Anterior cingulate cortex (tissue), 58 donors: Measurements from ENCODE around the gene SYT11.

ENCODE experiments used
- DNase-seq, 58 donors: peaks; one replicate each; lab custom pipeline; 2025; lab: John Stamatoyannopoulos, UW

The SYT11 gene

GRCh38 chr1:155932487-155932886 is 73.1 kb downstream of the SYT11 start:
- no peak for DNase-seq

- no peak for DNase-seq
Measured at GRCh38 chr1:155933591-155934096, 74.3 kb downstream of the SYT11 start.

- DNase-seq, result peak; percentile 64 to 98 (median 95)
Measured at GRCh38 chr1:155934097-155934935, 74.9 kb downstream of the SYT11 start, which contains the start of gene KHDC4. Gene KHDC4, minus strand, starts transcription at chr1:155934413. Its CDS starts 40 bp downstream, at chr1:155934373.
